HG03159 (cell line): ENCODE data around the gene MYH7B.

ENCODE experiments used
- ATAC-seq: cut with Tn5 transposase; IDR thresholded peaks from one replicate; pipeline ENCODE4 v1.9.1; 2021; ENCODE audit warnings: mild to moderate bottlenecking, moderate library complexity; ENCODE audit not compliant: unreplicated experiment

MYH7B gene

DNA sequence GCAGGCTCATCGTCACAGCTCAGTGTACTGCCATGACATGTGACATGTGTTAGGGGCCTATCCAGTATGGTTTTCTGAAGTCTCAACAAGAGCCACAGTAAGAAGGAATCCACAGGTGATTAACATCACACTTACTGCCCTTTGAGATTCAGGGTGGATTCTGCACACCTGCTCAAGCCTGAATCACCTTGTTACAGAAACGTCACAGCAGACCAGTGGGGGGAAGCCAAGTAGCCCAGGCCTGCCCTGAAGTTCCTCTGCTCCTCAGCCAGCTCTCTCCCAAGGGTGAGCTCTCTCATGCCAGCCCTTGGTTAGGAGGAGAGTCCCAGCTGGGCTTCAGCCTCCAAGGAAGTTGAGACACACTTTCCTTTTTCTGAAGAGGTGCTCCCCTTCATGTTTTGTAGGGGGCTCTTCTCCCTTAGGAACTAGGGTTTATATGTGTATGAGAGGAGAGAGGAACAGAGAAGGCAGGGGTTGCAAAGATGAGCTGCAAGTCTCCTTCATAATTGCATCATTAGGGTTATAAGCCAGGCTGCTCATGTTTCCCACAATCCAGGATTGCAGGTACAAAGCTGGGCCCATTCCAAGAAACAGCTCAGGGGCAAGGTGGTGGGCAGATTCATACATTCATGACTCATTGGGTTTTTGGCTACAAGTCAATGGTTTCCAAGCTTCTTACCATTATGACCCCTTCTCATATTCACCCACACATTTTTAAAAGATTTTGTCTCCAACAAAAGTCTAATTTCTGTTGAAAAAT lies 11.7 kb upstream of the MYH7B start:
- no peak for ATAC-seq

DNA sequence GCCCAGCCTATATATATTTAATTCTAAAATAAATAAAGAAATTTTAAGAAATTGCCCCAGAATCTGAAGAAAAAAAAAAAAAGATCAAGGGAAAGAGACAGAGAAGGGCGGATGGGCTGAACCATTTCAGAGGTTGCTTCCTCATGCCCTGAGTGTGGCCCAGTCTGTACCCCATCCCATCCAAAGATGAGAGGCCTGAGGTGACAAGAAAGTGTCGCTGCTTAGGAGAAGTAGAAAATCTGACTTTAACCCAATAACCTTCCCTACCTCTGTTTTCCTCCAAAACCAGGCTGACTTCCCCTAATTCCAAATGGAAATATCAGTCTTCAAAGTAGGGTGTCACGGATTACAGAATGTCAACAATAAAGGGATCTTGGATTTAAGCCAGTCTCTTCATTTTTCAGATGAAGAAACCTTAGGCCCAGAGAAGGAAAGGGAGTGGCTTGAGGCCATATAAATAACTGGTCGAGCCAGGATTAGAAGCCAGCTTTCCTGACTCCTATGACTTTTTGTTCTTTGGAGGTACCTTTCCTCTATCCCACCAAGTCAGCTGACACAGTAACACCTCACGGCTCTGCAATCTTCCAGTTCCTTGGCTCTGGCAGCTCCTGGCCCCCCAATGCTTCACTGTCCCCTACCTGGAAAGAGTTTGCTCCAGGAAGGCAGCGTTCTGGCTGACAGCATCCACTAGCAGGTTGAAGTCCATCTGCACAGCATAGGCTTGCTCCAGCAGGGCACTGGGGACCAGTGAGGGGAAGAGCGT lies 10.2 kb upstream of the MYH7B start:
- ATAC-seq = no peak

DNA sequence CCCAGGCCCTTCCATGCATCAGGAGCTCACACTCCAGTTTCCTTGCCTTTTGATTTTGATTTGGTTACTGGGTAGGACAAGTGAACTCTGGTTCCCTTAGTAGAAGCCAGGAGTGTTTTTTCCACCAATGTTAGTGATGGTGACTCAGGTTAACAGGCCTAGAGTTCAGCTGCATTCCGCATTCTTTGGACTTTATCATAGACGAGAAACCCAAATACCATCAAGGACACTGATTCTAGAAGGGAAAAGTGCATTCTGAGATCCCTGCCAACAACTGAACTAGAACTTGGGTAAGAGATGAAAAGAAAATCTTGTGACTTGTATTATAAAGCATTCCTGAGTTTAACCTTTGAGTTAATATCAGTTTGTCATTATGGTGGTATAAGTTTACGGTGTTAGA lies 9.0 kb upstream of the MYH7B start:
- no peak for ATAC-seq

DNA sequence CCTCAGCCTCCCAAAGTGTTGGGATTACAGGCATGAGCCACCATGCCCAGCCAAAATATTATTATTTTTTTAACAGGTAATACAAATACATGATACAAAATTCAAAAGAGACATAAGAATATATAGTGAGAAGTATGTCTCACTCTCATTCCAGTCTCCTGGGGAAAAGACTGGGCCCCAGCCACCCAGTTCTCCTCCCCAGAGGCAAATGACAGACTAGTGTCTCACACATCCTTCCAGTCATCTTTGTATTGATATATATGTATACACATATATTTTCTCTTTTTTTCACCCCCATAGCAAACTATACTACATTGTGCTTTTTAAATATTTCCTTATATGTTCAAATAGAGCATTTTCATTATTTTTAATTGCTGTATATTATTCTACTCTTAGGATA lies 8.3 kb upstream of the MYH7B start:
- no peak for ATAC-seq

DNA sequence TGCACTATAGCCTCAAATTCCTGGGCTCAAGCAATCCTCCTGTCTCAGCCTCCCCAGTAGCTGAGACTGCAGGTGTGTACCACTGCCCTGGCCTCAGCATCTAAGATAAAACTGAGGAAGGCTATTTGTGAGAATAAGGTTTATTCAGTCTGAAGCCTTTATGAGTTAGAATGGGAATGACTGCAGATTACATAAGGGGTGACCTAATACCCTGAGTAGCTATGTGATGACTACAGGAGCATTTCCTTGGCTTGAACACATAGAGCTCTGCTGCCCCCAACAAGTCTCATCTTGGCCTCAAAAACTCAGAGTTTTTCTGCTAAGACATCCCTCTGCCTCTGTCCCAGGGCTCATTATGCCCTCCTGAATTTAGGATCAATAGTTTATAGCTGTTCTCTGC lies 7.6 kb upstream of the MYH7B start:
- no peak for ATAC-seq

DNA sequence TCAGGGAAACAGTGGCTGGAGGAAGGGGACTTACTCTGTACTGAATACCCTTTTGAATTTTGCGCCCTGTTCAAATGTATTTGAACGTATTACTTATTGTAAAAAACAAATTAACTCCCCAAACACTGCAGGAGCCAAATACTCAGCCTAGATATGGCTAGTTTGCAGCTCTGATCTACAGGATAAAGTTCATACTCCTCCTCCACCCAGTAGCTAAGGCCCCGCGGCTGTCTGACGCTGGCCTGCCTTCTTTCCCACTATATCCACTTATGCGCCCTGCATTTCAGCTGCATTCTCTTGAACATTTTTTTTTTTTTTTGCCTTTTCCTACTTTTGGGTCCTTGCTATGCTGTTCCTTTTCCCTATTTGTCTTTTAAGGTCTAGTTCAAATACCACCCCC lies 6.5 kb upstream of the MYH7B start:
- ATAC-seq = no peak

DNA sequence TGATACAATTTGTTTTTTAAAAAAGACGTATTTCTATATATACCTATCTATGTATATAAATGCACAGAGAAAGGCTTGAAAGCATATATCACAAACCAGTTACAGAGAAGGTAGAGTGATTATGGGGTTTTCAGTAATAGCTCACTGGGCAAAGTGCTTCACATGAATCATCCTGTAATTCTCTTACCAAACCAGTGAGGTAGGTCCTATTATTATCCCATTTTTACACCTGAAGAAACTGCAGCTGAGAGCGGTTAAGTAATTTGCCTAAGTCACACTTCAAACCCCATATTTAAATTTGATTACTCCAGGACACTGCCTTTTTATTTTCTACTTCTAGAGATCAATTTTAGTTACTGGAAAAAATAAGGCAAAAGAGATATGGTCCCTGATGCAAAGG lies 4.4 kb upstream of the MYH7B start:
- ATAC-seq = no peak

DNA sequence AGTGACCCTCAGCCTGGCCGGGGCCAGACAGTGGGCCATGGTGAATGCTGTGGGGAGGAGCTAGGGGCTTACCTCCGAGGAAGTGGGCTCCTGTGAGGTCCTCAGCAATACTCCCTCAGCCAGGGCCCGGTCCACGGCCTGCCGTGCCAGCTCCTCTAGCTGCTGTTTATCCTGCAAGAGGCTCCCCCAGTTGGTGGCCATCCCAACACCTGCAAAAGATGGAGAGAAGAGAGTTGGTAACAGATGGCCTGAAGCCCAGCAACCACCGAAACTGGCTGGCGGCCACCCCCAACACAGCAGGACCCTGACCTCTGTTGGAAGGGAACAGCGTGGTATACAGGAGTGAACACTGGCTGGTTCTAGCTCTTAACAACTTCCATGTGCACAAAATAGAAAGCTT lies 4.0 kb upstream of the MYH7B start:
- ATAC-seq = no peak

DNA sequence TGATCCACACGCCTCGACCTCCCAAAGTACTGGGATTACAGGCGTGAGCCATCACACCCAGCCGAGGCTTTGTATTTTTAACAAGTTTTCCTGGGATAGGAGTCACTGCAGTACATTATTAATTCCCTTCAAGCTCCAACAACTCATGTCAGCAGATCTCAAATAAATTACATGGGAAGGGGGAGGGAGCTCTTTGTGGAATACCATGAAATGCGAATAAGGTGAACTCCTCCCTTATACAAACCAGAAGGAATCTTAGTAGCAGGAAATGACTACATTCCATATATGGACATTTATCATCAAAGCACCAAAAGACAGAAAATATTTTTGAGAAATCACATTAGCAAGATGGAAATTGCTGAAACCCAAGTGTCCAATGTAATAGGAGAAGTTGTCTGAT lies 3.0 kb upstream of the MYH7B start:
- no peak for ATAC-seq

DNA sequence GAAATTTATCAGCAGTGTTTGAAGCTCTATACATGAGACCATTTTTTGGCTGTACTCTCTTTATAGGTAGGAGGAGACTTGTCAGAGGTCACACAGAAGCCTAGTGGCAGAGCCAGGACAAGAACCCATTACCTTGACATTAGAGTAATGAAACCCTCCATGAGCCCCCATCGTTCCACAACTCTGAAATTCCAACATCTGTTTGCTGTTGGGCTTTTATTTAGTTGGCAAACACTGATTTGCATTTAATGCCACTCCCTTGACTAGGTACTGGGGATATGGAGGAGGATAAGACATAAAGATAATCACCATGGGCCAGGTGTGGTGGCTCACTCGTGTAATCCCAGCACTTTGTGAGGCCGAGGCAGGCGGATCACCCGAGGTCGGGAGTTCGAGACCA lies 1.7 kb upstream of the MYH7B start:
- ATAC-seq = no peak

DNA sequence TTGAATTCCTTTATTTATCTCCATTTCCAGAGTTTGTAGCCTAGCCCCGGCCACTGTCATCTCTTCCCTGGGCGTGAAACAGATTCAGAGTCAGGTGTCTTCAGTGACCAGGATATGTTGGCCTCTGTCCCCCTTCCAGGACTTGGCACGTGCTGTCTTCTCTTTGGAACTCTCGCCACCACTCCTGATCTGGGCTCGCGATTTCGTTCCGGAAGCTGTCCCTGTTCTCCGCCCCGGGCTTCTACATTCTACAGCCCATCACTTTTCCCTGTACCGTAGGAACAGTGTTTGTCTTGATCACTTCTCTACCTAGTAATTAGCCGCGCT lies 801 bp upstream of the MYH7B start:
- no peak for ATAC-seq

DNA sequence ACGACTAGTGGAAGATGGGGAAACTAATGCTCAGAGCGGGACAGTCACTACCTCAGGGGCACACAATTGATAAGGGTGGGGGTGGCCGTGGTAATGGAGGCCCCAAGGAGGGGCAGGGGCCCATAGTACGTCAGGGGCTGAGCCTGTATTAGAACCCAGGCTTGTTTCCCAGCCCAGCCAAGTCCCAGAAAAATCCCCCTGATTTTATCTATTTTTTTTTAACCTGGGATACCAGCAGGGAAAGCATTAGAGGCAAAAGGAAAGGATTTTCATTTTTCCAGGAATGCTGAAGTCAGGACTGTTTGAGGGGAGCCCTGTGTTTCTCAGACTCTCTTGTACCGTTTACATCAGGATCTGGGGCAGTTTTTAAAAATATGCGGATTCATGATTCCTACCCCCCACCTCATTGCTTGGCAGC lies 382 bp downstream of the MYH7B start:
- ATAC-seq = no peak

DNA sequence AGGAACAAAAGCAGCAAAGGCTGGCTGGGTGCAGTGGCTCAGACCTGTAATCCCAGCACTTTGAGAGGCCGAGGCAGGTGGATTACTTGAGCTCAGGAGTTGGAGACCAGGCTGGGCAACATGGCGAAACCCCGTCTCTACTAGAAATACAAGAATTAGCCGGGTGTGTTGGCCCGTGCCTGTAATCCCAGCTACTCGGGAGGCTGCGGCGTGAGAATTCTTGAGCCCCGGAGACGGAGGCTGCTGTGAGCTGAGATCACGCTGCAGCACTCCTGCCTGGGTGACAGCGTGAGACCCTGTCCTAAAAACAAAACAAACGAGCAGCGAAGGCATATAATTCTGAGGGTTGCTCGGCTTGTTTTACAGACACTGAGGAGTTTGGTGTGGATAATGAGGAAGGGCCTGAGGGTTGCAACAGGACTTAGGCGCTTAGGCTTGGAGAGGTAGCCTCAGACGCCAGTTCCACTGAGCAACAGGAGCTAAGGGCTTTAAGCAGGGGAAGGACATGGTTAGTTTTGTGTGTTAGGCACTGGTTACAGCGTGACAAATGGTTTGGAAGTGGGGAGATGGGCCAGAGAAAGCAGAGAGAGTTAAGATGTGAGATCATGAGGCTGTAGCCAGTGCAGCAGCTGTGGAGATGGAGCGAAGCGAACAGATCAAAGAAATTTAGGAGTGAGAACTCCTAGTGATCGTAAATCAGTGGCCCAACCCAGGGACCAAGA lies 1.2 kb downstream of the MYH7B start:
- no peak for ATAC-seq

DNA sequence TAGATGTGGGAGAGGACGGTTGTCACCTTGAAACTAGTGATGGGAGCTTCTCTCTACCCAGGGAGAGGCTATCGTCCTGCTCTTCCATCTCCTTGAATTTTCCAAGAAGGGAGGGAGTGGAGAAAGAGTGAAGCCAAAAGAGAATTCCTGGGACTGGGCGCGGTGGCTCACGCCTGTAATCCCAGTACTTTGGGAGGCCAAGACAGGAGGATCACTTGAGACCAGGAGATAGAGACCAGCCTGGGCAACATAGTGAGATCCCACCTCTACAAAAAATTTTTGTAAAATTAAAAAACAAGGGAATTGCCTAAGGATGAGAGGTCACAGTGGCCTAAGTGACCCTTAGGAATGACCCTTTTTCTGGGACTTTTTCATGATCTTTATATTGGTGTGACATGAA lies 8.8 kb downstream of the MYH7B start:
- no peak for ATAC-seq

DNA sequence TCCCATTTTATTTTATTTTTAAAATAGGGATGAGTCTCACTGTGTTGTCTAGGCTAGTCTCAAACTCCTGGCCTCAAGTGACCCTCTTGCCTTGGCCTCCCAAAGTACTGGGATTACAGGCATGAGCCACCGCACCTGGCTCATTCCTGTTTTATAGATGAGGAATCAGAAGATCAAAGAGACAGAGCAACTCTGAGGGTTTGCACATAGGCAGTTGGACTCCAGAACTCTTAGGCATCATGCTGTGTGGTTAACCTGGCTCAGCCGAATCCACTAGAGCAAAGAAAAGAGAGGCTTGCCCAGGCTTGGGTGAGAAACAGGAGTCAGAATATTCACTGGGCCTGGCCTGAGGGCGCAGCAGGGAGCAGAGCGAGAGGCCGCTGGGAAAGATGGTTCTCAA lies 9.4 kb downstream of the MYH7B start:
- ATAC-seq = no peak

DNA sequence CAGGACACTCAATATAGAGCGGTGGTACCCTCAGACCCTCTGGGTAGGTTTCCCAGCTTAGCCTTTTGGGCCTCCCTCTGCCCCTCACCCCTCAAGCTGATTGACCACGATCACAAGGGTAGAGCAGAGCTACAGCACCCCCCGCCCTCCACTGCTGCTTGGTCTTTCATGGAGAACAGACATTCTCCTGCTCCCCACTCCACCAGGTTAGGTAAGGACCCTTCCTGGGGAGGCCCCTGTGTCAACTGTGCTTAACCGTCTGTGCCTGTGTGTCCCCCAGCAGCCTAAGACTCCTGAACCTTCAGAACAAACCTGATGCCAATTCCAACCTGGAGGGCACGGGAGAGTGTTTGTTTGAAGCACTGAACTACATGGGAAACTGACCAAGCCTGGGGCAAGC lies 11.8 kb downstream of the MYH7B start:
- ATAC-seq = no peak

DNA sequence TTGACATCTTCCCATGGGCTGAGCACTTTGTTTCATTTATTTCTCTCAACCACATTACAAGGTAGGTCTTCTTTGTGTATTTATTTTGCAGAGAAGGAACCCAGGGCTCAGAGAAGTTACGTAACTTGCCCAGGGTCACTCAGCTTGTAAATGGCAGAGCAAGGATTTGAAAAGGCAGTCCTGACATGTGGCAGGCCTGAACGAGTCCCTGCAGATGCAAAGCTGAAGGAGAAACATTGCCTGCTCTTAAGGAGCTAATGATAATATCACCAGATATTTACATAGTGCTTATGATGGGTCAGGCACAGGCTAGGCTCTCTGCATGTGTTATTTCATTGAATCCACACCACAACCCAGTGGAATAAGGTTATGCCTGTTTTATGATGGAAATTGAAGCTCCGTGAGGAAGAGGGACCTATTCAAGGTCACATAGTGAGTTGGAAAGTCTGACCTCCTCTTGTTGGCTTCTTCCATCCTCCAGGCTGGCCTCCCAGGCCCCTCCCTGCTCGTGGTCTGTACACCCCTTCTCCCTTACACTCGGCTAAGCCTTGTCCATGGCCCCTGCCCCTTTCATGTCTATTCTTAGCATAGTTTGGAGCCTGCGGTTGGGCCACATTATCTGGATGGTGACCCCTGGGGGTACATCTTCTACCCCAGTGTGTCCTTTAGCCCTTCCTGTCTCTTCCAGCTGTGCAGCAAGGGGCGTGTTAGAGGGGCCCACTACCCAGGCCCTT lies 12.5 kb downstream of the MYH7B start:
- no peak for ATAC-seq

DNA sequence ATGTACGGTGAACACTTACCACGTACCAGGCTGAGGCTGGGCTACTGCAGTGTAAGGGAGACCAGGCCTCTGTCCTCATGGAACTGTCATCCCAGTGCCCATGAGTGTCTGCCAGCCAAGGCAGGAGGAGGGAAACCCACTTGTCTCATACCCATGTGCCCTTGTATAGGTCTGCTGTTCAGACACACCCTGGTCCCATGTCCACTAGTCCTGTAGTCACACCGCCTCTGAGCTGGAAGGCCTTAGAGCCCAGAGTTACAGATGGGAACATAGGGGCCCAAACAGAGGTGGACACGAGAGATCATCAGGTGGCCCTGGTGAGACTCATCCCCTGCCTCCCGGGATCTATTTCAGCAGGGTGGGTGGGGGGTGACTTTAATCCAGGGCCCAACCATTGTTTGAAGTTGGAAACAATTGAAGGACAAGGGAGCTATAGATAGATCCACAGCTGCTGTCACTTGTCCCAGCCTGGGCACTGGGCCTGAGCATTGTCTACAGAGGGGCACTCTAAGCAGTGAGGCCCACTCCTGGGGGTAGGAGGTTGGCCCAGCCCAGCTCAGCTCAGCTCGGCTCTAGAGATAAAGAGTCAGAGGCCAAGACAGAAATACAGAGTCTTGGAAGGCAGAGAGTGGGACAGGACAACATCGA lies 14.6 kb downstream of the MYH7B start:
- ATAC-seq = no peak

DNA sequence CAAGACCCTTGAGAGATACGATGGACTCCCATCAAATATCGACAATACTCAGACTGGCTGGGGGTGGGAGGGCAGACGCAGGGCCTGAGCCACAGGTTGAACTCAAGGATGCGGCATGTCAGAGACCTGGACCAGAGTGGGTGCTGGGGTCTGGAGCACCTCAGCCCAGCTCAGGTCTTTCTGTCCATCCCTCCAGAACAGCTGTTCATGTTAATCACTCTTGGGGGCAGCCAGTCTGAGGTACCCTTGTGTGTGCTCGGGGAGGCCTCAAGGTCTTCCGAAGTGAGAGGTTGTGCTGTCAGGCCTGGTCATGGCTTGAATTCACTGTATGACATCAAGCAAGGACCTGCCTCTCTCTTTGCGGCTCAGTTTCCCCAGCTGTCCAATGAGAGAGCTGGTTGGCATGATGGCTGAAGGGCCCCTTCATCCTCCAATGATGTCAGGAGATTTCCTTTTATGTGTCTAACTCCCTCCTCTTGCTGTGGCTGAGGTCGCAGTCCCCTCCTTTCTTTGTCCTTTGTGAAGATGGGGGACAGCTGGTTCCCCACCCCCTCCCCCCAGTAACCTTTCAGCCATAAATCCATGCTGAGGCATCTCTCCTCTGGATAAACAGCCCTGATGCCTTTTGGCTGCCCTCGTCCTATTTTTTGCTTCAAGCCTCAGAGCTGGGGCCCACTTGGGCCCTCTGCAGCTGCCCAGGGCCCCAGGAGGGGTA lies 15.3 kb downstream of the MYH7B start:
- ATAC-seq = no peak

DNA sequence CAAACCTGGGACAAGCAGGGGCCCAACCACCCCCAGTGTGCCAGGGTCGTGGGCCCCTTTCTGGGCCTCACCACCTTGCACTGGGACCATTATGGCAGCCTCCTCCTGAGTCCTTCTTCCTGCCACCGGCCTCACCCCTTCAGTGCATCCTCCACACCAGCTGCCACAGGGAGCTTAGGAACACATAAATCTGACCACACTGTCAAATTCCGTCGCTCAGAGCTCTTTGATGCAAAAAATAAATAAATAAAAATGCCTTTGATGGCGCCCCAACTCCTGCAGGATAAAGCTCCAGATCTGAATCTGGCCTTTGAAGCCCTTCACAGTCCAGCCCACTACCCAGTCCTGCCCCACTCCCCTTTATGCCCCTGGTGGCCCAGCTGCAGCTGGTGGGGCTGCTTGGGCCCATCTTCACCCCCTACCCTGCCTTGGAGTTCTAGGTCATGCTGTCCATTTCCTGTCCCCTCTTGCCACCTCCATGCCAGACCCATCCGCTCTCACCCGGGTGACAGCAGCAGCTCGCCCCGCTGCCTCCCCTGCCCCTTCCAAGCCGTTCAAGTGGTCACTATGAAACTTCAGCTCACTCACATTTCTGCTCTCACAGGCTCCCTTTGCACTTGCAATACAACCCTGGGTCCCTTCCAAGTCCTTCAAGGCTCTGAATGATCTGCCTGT lies 16.0 kb downstream of the MYH7B start:
- ATAC-seq = no peak
